Activated T-helper 9 cell treated with anti-CD3 and anti-CD28 coated beads, Interleukin-2, amount 50 U/mL, for 16 hours (primary cell): ENCODE results near the gene LRBA.
"Not testable (repeated sequence)": the region's sequence is repeated elsewhere in the genome, so short reads cannot be mapped to it uniquely, and the experiment has no call there.

Experiments
- DNase-seq: peaks from one replicate; pipeline ENCODE4 v3.0.0-alpha.2; 2020; ENCODE audit warnings: low read depth

The LRBA gene

GRCh38 chr4:150973626-150974251 lies 41.3 kb downstream of the LRBA start:
- DNase-seq: no peak

GRCh38 chr4:150972592-150972991 lies 42.5 kb downstream of the LRBA start:
- no peak for DNase-seq

DNA sequence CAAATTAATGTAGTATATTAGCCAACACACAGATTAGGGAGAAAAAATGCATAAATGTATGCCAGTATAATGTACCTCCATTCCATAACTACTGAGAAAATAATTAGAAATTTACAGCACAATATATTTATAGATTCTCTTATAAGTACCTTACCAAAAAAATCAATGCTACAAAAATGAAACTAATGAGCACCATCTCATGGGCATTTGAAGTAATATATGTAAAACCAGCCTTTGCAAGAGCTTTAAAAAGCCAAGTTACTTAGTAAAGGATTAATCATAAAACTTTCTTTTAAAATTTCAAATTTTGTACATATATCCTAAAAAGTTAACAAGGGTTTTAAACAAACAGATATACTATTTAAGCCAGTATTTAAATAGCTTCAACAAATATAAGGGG lies 43.2 kb downstream of the LRBA start:
- no peak for DNase-seq

- no peak for DNase-seq
These were observed 44.4 kb downstream of the LRBA start for GRCh38 chr4:150970685-150971151.

DNA sequence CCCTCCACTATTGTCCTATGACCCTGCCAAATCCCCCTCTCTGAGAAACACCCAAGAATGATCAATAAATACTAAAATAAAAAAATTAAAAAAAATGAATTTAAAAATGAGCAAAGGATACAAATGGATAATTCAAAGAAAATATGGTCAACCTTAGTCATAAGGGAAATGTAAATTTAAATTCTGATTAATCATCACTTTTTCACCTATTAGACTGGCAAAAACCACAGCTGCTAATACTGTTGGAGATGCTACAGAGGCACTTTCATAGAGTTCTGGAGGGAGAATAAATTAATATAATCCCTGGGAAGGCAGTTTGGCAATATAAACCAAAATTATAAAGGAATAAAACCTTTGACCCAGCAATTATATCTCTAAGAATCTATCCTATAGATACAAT lies 50.3 kb downstream of the LRBA start:
- DNase-seq: no peak

GRCh38 chr4:150963602-150964345 lies 51.3 kb downstream of the LRBA start:
- not testable (repeated sequence) for DNase-seq

DNA sequence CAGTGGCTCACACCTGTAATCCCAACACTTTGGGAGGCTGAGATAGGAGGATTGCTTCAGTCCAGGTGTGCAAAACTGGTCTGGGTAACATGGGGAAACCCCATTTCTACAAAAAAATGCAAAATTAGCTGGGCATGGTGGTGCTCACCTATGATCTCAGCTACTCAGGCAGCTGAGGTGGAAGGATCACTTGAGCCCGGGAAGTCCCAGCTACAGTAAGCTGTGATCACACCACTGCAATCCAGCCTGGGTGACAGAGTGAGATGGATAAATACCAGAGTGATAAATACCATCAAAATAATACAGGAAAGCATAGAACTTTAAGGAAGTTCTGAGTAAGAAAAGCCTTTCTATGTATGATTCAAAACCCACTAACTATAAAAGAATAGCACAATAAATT lies 52.8 kb downstream of the LRBA start:
- no peak for DNase-seq

GRCh38 chr4:150961566-150961965 lies 53.5 kb downstream of the LRBA start:
- DNase-seq: no peak

DNA sequence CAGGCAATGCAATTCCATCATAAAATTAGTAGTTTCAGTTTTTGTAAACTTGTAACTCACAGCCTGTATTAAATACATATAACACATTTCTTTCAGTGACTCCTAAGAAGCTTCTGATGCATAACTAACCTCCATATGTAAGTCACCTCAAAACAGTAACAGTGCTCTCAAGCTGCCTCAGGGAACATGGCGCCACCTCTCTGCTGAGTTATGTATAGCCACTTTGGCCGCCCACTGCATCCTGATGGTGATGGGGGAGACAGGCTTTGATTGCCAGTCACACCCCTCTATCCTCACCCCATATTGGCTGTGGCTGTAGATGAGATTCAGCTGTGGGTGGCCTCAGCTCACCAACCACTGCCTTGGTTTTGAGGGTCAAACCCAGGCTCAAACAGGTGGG lies 54.3 kb downstream of the LRBA start:
- no peak for DNase-seq

- DNase-seq: no peak
These were observed 55.0 kb downstream of the LRBA start for GRCh38 chr4:150960079-150960478.

- not testable (repeated sequence) for DNase-seq
These were observed 57.1 kb downstream of the LRBA start for GRCh38 chr4:150957981-150958380.

DNA sequence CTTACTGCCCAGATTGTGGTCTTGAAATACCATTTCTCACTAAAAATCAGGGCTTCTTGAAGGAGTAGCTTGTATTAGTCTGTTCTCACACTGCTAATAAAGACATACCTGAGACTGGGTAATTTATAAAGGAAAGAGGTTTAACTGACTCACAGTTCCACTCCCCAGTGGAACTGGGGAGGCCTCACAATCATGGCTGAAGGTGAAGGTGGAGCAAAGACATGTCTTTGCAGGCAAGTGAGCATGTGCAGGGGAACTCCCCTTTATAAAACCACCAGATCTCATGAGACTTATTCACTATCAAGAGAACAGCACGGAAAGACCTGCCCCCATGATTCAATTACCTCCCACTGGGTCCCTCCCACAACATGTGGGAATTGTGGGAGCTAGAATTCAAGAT lies 58.0 kb downstream of the LRBA start:
- DNase-seq: not testable (repeated sequence)

- DNase-seq: not testable (repeated sequence)
These were observed 61.2 kb downstream of the LRBA start for GRCh38 chr4:150953916-150954315.

DNA sequence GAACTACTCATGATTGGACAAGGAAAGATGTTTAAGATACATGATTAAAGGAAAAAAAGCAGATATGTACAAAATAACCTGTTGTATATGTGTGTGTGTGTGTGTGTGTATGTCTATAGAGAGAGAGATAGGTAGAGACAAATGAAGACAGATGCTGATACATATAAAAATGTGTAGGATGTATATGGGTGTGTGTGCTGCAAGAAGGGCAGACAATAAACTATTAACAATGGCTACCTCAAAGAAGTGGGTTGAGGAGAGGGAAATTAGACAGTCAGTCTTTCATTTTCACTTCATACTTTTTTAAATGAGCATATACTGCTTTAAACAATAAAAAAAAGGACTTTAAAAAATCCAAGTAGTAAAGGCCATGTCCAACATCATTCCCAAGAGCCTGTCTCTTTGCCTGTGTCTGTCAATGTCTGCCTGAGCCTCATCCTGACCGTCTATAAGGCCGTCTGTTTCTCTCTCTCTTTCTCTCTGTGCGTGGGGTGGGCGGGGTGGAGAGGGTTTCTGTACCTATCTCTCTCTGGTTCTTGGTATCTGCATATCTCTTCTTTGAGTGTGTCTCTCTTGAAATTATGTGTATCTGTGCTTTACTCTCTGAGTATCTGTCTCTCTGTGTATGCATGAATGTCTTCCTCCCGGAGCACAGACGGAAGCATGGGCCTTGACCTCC lies 62.8 kb downstream of the LRBA start:
- DNase-seq: no peak

DNA sequence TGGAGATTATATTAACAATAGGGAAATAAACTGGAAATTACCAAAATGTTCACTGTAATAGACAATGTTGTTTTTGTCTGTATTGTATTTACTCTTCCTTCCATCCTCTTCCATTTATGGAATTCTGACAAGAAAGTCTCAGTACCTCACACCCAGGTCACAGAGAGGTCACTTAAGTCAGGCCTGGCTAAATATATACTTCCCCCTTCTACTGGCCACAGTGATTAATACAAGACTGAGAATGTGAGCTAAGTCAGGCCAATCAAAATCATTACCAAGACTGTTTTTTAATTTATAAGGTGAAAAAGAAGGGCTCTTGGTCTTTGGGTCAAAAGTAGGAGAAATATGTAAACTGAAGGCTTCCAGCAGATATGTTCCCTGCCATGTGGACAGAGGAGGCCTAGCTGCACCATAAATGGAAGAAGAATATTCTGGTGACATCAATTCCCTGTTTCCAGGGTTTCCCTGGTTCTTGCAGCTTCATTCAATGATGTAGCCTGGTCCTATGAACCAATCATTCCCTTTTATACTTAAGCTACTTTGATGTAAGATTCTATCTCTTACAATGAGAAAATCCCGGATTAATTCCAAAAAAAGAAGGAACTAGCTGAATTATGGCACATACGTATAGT lies 64.3 kb downstream of the LRBA start:
- DNase-seq: no peak

DNA sequence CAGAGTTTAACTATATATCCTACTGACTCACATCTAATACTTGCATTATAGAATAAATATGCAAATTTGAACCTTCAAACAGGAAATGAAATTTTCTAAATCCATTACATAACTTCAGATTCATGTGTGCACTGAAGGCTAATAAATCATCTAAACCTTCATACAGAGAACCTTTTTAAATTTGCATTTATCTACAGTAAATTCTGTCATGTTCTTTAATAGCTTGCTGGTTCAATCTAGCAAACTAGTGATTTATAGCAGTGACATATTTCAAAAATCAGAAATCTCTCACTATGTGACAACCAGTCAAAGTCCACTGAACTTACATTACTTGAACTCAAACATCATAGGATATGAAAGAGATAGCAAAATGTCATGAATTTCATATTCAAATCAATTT lies 65.1 kb downstream of the LRBA start:
- DNase-seq: no peak

DNA sequence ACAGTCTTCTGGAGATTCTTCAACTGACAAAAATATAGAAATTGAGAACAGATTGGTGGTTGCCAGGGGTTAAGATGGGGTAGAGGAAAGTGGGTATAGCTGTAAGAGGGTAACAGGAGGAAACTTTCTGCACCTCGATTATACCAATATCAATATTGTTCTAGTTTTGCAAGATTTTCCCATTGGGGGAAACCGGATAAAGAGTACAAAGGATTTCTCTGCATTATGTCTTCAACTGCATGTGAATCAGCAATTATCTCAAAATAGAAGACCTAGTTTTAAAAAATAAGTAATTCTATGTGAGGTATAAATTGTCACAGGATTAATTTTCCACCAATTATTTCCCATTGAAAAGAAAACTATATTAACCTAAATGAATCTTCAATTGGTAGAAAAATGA lies 65.7 kb downstream of the LRBA start:
- no peak for DNase-seq

DNA sequence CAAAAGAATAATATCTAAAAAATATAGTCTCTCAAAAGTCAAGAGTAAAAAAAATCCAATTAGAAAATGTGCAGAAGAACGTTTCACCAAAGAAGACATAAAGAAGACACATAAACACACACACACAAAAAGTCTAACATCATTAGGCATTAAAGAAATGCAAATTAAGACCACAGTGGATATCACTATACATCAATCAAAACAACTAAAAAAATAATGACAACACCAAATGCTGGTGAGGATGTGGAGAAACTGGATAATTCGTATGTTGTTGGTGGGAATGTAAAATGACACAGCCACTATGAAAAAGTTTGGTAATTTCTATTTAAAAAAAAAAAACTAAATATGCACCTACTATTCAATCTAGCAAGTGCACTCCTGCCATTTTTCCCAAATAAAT lies 66.4 kb downstream of the LRBA start:
- DNase-seq: no peak

- DNase-seq: no peak
These were observed 67.0 kb downstream of the LRBA start for GRCh38 chr4:150948074-150948473.

DNA sequence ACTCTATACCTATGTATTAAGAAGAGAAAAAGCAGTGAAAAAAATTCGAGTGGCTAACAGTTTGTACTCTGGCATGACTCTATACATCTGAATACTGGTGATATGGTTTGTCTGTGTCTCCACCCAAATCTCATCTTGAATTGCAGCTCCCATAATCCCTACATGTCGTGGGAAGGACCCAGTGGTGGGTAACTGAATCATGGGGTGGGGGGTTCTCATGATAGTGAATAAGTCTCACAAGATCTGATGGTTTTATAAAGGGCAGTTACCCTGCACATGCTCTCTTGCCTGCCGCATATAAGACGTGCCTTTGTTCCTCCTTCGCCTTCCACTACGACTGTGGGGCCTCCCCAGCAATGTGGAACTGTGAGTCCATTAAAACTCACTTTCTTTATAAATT lies 70.4 kb downstream of the LRBA start:
- no peak for DNase-seq

GRCh38 chr4:150943818-150944217 lies 71.3 kb downstream of the LRBA start:
- no peak for DNase-seq

- no peak for DNase-seq
These were observed 72.0 kb downstream of the LRBA start for GRCh38 chr4:150943126-150943525.

GRCh38 chr4:150942539-150942938 lies 72.5 kb downstream of the LRBA start:
- no peak for DNase-seq
